ENCODE measurements around the gene ORC5. TPM values are rescaled to one million over a fixed set of nuclear protein-coding genes. Genes with fewer than 3 reads are reported as not detected.
"Not testable (repeated sequence)": the region's sequence is repeated elsewhere in the genome, so short reads cannot be mapped to it uniquely, and the experiment has no call there.

ORC5 gene
- total RNA-seq, 1 experiment from 2014 or later: 33.6 TPM

GRCh38 chr7:104208421-104208780 is 588 bp upstream of the ORC5 start:
- Histone ChIP-seq H3K27me3 (no peaks in the 10 kb centered on the region), H3K36me3 (peaks cover 10% of the 10 kb centered on the region), H3K4me3 (peak overlapping the region; percentile 85), H3K9me3 (no peaks in the 10 kb centered on the region; the same call in 1 of the 2 replicates)
- DNase-seq: no peak

GRCh38 chr7:104207348-104207730 is 474 bp downstream of the ORC5 start:
- Histone ChIP-seq H3K9me3 (no peaks in the 10 kb centered on the region; the same call in 1 of the 2 replicates), H3K27me3 (no peaks in the 10 kb centered on the region), H3K4me3 (peak overlapping the region; percentile 85), H3K36me3 (peaks cover 19% of the 10 kb centered on the region)
- DNase-seq: no peak

GRCh38 chr7:104206841-104207240 is 972 bp downstream of the ORC5 start:
- H3K9me3 ChIP-seq: no peaks in the 10 kb centered on the region; the same call in 1 of the 2 replicates
- H3K36me3 ChIP-seq: peaks cover 23% of the 10 kb centered on the region
- H3K27me3 ChIP-seq: no peaks in the 10 kb centered on the region
- H3K4me3 ChIP-seq: peak overlapping the region; percentile 85
- DNase-seq: no peak

GRCh38 chr7:104198673-104199278 is 9.0 kb downstream of the ORC5 start:
- no peak for DNase-seq
- H3K36me3 ChIP-seq: peaks cover 64% of the 10 kb centered on the region
- H3K4me3 ChIP-seq: no peak overlapping the region
- H3K27me3 ChIP-seq: no peaks in the 10 kb centered on the region
- H3K9me3 ChIP-seq: no peaks in the 10 kb centered on the region

GRCh38 chr7:104196161-104196560 is 11.7 kb downstream of the ORC5 start:
- Histone ChIP-seq H3K9me3 (no peaks in the 10 kb centered on the region), H3K36me3 (peaks cover 57% of the 10 kb centered on the region), H3K4me3 (no peak overlapping the region), H3K27me3 (no peaks in the 10 kb centered on the region)
- DNase-seq: no peak

GRCh38 chr7:104192434-104192833 is 15.4 kb downstream of the ORC5 start:
- Histone ChIP-seq H3K4me3 (no peak overlapping the region), H3K27me3 (no peaks in the 10 kb centered on the region), H3K9me3 (no peaks in the 10 kb centered on the region), H3K36me3 (peaks cover 31% of the 10 kb centered on the region)
- no peak for DNase-seq

DNA sequence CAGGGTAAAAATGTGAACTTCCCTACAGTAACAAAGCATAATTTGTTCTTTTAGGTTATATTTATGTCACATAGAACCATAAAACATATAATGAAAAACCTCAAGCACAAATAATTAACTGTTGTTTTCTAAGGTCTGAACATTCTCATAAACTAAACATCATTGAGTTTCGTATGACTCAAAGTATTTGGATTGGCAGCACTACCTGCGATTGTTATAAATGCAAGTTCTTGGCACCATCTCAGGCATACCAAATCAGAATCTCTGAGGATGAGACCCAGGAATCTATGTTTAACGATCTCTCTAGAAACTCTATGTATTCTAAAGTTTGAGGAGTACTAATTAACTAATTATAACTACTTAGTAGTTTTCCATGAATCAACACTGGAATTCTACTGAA is 22.5 kb downstream of the ORC5 start:
- DNase-seq: peak; percentile 23
- Histone ChIP-seq H3K36me3 (peaks cover 35% of the 10 kb centered on the region), H3K27me3 (no peaks in the 10 kb centered on the region), H3K4me3 (no peak overlapping the region), H3K9me3 (no peaks in the 10 kb centered on the region)

DNA sequence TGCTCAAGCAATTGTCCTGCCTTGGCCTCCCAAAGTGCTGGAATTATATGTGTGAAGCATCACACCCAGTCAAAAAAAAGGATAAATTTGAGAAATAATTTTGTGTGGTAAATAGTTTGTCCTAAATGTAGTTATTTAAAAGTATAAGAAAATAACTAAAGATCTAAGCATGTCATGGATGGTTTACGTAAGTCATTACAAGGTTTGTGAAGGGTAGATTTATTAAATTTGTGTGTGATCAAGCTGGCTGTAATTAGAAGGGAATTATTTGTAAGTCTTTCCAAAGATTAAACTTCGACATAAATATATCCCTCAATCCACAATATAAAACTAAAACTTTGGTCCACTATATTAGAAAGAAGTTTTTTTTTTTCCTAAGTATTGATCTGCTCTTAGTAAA is 28.6 kb downstream of the ORC5 start:
- Histone ChIP-seq H3K36me3 (peaks cover 47% of the 10 kb centered on the region), H3K4me3 (no peak overlapping the region), H3K27me3 (no peaks in the 10 kb centered on the region), H3K9me3 (peaks cover 6% of the 10 kb centered on the region)
- DNase-seq: no peak

DNA sequence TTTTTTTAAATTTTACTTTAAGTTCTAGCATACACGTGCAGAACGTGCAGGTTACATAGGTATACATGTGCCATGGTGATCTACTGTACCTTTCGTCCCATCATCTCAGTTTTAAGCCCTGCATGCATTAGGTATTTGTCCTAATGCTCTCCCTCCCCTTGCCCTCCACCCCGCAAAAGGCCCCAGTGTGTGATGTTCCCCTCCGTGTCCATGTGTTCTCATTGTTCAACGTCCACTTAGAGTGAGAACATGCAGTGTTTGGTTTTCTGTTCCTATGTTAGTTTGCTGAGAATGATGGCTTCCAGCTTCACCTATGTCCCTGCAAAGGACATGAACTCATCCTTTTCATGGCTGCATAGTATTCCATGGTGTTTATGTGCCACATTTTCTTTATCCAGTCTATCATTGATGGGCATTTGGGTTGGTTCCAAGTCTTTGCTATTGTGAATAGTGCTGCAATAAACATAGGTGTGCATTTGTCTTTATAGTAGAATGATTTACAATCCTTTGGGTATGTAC is 30.2 kb downstream of the ORC5 start:
- not testable (repeated sequence) for H3K27me3 ChIP-seq, H3K9me3 ChIP-seq, DNase-seq, H3K4me3 ChIP-seq
- peaks cover 34% of the 10 kb centered on the region for H3K36me3 ChIP-seq

DNA sequence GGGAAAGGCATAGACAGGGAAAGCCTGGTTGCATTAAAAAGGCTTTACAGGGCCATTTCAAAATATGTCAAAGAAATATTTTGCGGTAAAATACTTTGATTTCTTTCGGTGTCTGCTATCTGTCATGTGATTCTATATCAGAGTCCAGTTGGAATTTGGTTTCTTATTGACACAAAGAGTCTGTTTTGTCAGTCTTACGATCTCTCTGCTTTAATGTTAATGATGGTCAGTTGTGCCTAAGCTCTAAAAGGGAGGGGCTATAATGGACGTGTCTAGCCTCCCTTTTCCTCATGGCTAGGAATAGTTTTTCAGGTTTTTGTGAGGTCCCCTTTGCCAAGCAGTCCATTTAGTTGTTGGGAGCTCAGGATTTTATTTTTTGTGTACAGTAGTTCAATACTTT is 31.5 kb downstream of the ORC5 start:
- Histone ChIP-seq H3K27me3 (no peaks in the 10 kb centered on the region), H3K36me3 (peaks cover 25% of the 10 kb centered on the region), H3K4me3 (no peak overlapping the region)

DNA sequence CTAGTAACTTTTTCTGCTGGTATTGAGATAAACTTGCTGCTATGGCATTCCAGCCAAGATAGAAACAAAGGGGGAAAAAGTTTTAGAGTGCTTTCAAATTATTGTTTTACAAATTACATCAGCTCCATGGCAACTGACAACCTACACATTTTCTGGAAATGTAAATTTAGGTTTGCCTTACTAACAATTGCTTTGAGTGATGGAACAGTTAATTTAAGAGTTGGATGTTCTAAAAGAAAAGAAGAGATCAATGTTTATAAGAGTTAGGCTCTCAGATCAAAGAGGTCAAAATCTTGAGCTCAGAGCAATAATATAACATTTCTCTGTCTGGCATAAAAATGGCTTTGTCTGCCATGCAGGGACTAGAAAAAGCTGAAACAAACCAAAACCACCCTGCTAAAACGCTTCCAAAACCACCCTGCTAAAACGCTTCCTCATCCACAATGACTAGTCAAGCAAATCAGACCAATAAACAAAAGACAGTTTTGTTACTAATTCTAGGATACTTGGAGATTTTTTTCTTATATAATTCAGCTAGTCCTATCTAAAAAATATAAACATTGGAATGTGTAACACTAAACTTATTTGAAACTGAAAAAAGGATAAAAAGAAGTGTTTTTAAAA is 32.3 kb downstream of the ORC5 start:
- peaks cover 19% of the 10 kb centered on the region for H3K36me3 ChIP-seq
- no peak for DNase-seq
- H3K9me3 ChIP-seq: peaks cover 6% of the 10 kb centered on the region
- no peak overlapping the region for H3K4me3 ChIP-seq
- H3K27me3 ChIP-seq: no peaks in the 10 kb centered on the region

More for the DNA sequence above, 31.5 kb downstream of the ORC5 start:
- no peak for DNase-seq
- peaks cover 6% of the 10 kb centered on the region for H3K9me3 ChIP-seq

GRCh38 chr7:104174798-104175197 is 33.0 kb downstream of the ORC5 start:
- H3K4me3 ChIP-seq: no peak overlapping the region
- no peak for DNase-seq
- peaks cover 14% of the 10 kb centered on the region for H3K36me3 ChIP-seq
- H3K9me3 ChIP-seq: peaks cover 6% of the 10 kb centered on the region
- no peaks in the 10 kb centered on the region for H3K27me3 ChIP-seq

DNA sequence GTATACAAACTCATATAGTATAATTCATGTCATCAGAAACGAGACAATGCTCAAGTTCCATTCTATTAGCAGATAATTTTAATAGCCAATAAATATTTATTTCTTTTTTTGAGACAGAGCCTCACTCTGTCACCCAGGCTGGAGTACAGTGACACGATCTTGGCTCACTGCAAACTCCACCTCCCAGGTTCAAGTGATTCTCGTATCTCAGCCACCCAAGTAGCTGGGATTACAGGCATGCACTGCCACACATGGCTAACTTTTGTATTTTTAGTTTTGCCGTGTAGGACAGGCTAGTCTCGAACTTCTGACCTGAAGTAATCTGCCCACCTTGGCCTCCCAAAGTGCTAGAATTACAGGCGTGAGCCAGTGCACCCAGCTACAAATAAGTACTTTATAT is 45.7 kb downstream of the ORC5 start:
- Histone ChIP-seq H3K36me3 (peaks cover 15% of the 10 kb centered on the region), H3K27me3 (no peaks in the 10 kb centered on the region), H3K4me3 (no peak overlapping the region), H3K9me3 (no peaks in the 10 kb centered on the region)
- DNase-seq: no peak

- Histone ChIP-seq H3K4me3 (no peak overlapping the region), H3K36me3 (peaks cover 14% of the 10 kb centered on the region), H3K27me3 (no peaks in the 10 kb centered on the region), H3K9me3 (no peaks in the 10 kb centered on the region)
- DNase-seq: no peak
Observed at GRCh38 chr7:104161244-104161643, 46.6 kb downstream of the ORC5 start.

GRCh38 chr7:104160375-104160774 is 47.4 kb downstream of the ORC5 start:
- peaks cover 14% of the 10 kb centered on the region for H3K36me3 ChIP-seq
- DNase-seq: no peak
- no peak overlapping the region for H3K4me3 ChIP-seq
- H3K9me3 ChIP-seq: no peaks in the 10 kb centered on the region
- no peaks in the 10 kb centered on the region for H3K27me3 ChIP-seq

DNA sequence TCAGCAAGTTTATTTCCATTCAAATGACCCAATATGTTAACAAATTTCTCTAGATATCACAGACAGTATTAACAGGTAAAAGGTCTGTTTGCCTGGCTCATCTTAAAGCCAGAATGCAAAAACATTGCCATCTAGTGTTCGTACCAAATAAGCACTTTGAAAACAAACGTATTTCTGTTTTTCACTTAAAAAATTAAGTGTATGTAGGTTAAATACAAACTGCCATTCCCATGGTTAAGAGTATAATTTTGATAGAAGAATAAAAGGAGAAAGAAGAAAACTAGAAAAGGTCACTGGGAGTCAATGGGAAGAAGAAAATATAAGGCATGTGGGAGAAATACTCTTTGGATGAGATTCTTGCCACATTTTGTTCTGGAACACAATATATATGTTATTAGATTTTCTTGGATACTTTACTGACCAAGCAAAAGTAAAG is 51.0 kb downstream of the ORC5 start:
- H3K36me3 ChIP-seq: peaks cover 8% of the 10 kb centered on the region
- no peak for DNase-seq
- H3K4me3 ChIP-seq: no peak overlapping the region
- no peaks in the 10 kb centered on the region for H3K27me3 ChIP-seq
- no peaks in the 10 kb centered on the region for H3K9me3 ChIP-seq

DNA sequence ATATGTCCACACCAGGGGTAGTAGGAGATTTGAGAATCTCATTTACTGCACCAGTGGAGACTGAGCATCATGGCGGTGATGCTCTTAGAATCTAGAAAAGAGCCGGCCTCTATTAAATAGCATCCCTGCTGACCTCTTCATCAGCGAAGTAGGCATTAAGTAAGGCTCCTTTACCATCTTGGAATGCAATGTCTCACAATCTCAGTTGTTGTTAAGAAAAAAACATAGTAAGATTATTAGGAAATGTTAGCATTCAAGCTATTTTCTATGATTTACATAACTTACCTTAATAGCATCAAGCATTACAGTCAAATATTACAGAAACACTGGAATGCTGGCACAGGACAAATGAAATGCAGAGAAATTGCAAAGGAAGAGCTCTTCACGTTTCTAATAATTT is 54.5 kb downstream of the ORC5 start:
- no peak for DNase-seq
- Histone ChIP-seq H3K27me3 (no peaks in the 10 kb centered on the region), H3K4me3 (no peak overlapping the region), H3K36me3 (no peaks in the 10 kb centered on the region; the same call in 1 of the 2 replicates), H3K9me3 (no peaks in the 10 kb centered on the region)

DNA sequence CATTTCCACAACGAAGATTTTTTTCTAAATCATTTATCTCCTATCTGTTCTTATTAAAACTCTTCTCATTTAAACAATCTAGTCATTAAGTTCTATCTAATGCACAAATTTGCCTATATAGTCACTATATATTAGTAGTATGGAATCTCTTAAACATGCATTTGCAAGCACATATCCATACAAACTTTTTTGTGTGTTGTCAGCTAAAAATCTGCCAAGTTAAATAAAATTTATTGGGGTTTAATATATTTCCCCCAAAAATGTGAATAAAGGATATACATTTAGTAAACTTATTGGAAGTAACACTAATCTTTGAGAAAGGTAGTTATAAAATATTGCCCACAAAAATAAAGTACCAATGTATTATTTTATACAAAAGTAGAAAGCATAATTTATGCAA is 55.3 kb downstream of the ORC5 start:
- Histone ChIP-seq H3K27me3 (no peaks in the 10 kb centered on the region), H3K36me3 (no peaks in the 10 kb centered on the region; the same call in 1 of the 2 replicates), H3K4me3 (no peak overlapping the region), H3K9me3 (no peaks in the 10 kb centered on the region)
- DNase-seq: no peak

All from MG63 (cell line).